ENCODE results near the gene GATA5.

GATA5 gene

GRCh38 chr20:62473717-62474603 lies 1.8 kb downstream of the GATA5 start:
- no peak for DNase-seq (ENCODE audit: low read depth in 4 of 4, low spot score in 1 of 4)

GRCh38 chr20:62472941-62473585 lies 2.7 kb downstream of the GATA5 start:
- DNase-seq (ENCODE audit: low read depth in 4 of 4, low spot score in 1 of 4), result no peak

DNA sequence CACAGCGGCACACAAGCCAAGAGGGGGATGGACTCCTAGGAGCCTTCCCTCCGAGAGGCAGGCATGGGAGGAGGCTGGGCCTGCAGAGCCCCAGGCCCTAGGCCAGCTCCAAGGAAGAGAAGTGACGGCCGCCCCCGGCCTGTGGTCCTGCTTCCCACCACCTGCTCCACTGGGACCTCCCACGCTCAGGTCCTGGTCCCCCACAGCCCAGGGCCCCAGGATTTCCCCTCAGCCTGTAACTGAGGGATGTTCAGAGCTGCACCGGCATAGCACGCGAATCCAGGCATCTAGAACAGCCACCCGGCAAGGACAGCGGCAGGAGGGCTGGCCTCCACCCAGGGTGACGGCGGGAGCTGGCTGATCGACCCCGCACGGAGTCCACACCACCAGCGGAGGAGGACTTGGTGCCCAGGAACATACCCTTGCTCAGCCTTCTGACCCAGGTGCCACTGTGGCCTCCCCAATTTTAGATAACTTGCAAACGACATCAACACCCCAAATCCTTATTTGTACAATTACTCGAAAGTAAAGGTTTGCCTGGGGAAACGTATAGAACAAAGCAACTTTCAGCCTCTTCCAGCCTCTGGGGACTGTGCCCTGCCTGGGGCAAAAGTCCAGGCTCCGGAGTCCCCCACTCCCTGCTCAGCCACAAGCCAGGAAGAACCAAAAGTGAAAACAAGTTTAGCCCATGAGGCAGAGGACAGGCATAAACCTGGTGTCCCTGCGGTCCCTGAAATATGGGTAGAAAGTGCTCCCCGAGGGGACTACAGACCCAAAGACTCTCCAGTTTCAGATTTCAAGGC lies 3.5 kb downstream of the GATA5 start:
- no peak for DNase-seq (ENCODE audit: low read depth in 4 of 4, low spot score in 1 of 4)

DNA sequence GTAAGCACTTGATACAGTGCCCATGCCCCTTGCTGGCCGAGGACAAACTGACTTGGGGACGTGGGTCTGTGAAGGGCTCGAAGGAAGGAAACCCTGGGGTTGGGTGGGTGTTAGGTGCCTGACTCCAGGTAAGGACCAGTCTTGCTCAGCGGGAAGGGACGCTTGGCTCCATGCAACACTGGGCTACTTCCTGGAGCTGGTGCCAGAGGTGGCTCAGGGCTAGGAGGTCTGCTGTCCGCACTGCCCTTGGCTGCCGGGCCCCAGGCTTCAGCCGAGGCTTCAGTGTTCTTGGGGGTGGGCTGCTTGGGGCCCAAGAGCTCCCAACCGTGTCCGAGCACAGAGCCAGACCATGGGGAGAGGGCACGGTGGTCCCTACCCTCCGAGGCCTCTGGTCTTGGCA lies 5.3 kb downstream of the GATA5 start:
- DNase-seq (ENCODE audit: low read depth in 4 of 4, low spot score in 1 of 4), result no peak

GRCh38 chr20:62470001-62470400 lies 5.8 kb downstream of the GATA5 start:
- no peak for DNase-seq (ENCODE audit: low read depth in 4 of 4, low spot score in 1 of 4)

DNA sequence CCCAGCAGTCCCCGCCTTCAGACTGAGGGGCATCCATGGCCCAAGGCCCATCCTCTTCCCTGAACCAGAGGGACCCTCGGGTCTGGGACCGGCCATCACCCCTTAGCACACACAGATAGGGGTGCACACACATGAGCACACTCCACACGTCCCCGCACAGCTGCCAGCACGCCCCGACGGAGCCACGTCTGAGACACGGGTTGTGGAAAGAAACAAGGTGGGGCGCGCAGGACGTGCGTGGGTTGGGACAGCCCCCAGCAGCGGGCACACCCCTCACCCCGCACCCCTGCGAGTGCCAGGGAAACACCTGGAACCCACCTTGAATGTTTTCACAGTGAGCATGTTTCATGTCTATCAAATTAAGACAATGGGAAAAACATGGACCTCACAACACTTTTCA lies 6.4 kb downstream of the GATA5 start:
- no peak for DNase-seq (ENCODE audit: low read depth in 4 of 4, low spot score in 1 of 4)

- no peak for DNase-seq (ENCODE audit: low read depth in 4 of 4, low spot score in 1 of 4)
These were observed 8.8 kb downstream of the GATA5 start for GRCh38 chr20:62466806-62467537.

- no peak for DNase-seq (ENCODE audit: low read depth in 4 of 4, low spot score in 1 of 4)
These were observed 9.6 kb downstream of the GATA5 start for GRCh38 chr20:62466072-62466760.

DNA sequence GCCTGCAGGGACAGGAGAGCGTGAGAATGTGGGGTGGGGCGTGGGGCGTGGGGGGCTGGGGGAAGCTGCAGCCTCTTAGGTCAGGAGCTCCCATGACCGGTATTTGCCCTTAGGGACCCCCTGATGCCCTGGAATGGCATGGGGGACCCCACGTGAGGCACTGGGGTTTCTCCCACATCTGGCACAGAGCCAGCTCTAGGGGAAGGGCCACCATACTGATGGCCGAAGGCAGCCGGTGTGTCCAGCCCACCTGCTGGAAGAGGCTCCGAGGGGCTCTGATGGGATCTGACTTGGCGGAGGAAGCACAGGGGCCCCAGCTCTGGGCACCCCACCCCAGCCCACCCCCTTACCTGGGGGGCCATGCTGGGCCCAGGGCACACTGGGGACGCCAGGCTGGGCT lies 10.8 kb downstream of the GATA5 start:
- DNase-seq (ENCODE audit: low read depth in 4 of 4, low spot score in 1 of 4), result no peak

GRCh38 chr20:62464425-62464770 lies 11.4 kb downstream of the GATA5 start:
- no peak for DNase-seq (ENCODE audit: low read depth in 4 of 4, low spot score in 1 of 4)

GRCh38 chr20:62463651-62464424 lies 12.0 kb downstream of the GATA5 start:
- DNase-seq (ENCODE audit: low read depth in 4 of 4, low spot score in 1 of 4), result no peak

DNA sequence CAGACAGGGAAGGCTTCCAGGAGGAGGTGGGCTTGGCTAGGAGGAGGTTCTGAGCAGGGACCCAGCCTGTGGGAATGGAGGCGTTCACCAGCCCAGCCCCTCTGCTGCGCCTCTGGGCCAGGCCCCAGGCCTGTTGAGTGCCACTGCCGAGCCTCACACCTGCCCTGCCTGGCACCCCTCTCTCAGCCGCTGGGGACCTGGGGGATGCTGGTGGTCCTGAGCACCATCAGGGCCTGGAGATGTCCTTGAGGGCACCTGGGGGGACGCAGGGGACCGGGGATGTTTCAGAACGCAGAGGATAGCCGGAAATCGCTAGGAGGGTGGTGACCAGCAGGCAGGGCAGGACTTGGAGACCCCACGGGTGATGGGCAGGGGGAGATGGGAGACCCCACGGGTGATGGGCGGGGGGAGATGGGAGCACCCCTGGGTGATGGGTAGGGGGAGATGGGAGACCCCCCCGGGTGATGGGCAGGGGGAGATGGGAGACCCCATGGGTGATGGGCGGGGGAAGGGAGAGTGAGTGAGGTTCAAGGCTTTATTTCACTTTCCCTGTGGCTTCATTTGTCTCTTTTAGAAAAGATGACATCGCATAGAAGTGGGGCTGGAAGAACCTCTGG lies 12.7 kb downstream of the GATA5 start:
- no peak for DNase-seq (ENCODE audit: low read depth in 4 of 4, low spot score in 1 of 4)

- DNase-seq (ENCODE audit: low read depth in 4 of 4, low spot score in 1 of 4), result no peak
These were observed 14.0 kb downstream of the GATA5 start for GRCh38 chr20:62461834-62462233.

- DNase-seq (ENCODE audit: low read depth in 4 of 4, low spot score in 1 of 4), result no peak
These were observed 14.6 kb downstream of the GATA5 start for GRCh38 chr20:62461157-62461556.

DNA sequence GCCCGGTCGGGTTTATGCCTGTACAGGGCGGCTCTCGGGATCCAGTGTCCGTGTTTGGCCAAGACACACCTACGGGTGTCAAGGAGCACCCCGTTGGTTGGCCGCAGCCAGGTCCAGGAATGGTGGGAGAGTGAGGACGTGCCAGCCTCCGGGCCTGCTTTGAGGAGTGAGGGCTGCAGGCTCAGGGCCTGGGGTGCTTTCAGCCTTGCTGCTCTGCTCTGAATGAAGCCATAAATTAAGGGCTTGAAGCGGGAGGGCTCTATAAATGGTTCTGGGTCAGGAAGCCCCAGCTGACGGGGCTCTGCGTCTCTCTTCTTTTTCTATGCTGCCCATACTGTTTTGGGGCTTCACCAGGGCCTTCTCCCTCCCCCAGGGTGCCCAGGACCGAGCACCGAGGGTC lies 15.1 kb downstream of the GATA5 start:
- no peak for DNase-seq (ENCODE audit: low read depth in 4 of 4, low spot score in 1 of 4)

GRCh38 chr20:62459488-62459887 lies 16.3 kb downstream of the GATA5 start:
- no peak for DNase-seq (ENCODE audit: low read depth in 4 of 4, low spot score in 1 of 4)

GRCh38 chr20:62458275-62459251 lies 17.2 kb downstream of the GATA5 start:
- DNase-seq (ENCODE audit: low read depth in 4 of 4, low spot score in 1 of 4), result no peak

- no peak for DNase-seq (ENCODE audit: low read depth in 4 of 4, low spot score in 1 of 4)
These were observed 18.0 kb downstream of the GATA5 start for GRCh38 chr20:62457831-62458230.

Data from stimulated activated CD4-positive, alpha-beta T cell treated with anti-CD3 and anti-CD28 coated beads, Interleukin-1b, Interleukin-23, amount 100 ng/mL, for 24 hours (primary cell).